ENCODE results near the gene INSM2.

The INSM2 gene

DNA sequence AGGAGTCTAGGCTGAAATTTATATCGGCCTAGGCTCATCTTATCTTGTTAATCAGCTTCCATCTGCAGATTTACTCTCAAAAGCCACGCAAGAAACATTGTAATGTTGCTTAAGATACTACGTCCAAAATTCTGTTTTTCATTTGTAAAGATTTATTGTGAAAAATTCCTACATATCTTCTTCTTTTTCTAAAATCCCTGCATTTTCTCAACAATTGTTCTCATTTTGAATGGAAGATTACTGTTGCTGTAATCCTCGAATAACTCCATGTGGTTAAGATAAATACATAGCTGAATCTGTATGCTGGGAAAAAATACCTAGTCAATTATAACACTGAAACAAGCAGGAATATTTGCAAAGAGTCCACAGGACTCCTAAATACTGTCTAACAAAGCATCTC, 15.6 kb downstream of the INSM2 start:
- no peaks in the 10 kb centered on the region for H3K36me3 Mint-ChIP-seq (ENCODE audit: low read depth)
- no peaks in the 10 kb centered on the region for H3K9me3 Mint-ChIP-seq
- H3K4me3 Mint-ChIP-seq: no peak overlapping the region
- H3K27ac Mint-ChIP-seq: no peak overlapping the region
- H3K4me1 Mint-ChIP-seq: no peaks in the 10 kb centered on the region
- TF ChIP-seq, protein P1, sequence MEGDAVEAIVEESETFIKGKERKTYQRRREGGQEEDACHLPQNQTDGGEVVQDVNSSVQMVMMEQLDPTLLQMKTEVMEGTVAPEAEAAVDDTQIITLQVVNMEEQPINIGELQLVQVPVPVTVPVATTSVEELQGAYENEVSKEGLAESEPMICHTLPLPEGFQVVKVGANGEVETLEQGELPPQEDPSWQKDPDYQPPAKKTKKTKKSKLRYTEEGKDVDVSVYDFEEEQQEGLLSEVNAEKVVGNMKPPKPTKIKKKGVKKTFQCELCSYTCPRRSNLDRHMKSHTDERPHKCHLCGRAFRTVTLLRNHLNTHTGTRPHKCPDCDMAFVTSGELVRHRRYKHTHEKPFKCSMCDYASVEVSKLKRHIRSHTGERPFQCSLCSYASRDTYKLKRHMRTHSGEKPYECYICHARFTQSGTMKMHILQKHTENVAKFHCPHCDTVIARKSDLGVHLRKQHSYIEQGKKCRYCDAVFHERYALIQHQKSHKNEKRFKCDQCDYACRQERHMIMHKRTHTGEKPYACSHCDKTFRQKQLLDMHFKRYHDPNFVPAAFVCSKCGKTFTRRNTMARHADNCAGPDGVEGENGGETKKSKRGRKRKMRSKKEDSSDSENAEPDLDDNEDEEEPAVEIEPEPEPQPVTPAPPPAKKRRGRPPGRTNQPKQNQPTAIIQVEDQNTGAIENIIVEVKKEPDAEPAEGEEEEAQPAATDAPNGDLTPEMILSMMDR (IDR thresholded peaks at IDR 0.05; ENCODE audit: unreplicated experiment in 3 of 3): no peak
- no peaks in the 10 kb centered on the region for H3K27me3 Mint-ChIP-seq (ENCODE audit: low read depth)

DNA sequence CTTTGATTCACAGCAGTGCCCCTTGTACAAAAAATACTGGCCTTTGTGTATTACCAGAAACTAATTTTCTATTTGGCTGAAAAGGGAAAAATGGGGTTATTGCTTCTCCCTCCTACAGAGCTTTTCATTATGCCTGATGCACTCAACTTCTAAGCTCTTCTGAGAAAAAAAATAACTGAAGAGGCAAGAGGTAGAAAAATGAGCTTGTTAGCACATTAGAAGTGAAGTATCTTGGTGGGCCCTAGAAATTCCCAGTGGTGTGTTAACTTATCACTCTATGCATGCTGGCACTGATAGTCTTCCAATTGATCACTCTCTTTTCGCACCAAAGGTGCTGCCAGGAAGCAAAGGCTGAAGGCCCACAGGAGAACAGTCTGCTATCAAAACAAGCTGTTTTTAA, 17.1 kb downstream of the INSM2 start:
- Mint-ChIP-seq H3K27me3 (ENCODE audit: low read depth) (no peaks in the 10 kb centered on the region), H3K36me3 (ENCODE audit: low read depth) (no peaks in the 10 kb centered on the region), H3K9me3 (no peaks in the 10 kb centered on the region), H3K4me3 (no peak overlapping the region), H3K27ac (no peak overlapping the region), H3K4me1 (no peaks in the 10 kb centered on the region)
- TF ChIP-seq, protein P1 (IDR thresholded peaks at IDR 0.05; ENCODE audit: unreplicated experiment in 3 of 3): no peak

DNA sequence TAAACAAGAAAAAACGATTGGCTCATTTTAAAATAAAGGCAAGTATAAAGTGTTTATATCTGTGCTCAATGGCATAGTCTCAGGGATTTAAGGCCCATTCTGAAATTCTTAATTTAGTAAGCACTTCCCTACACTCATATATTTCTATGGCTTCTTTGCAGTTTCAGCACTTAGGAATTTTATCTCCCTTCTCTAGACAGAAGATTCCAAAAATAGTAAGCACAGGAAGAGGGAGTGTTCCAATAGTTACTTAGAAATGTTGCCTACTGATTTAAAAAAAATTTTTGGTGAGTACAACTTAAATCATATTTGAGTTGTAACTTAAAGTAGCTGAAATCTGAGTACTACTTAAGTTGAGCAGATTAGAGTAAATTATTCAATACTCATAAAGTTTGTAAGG, 19.8 kb downstream of the INSM2 start:
- no peaks in the 10 kb centered on the region for H3K36me3 Mint-ChIP-seq (ENCODE audit: low read depth)
- H3K27ac Mint-ChIP-seq: no peak overlapping the region
- H3K9me3 Mint-ChIP-seq: no peaks in the 10 kb centered on the region
- no peak overlapping the region for H3K4me3 Mint-ChIP-seq
- no peaks in the 10 kb centered on the region for H3K27me3 Mint-ChIP-seq (ENCODE audit: low read depth)
- TF ChIP-seq, protein P1 (IDR thresholded peaks at IDR 0.05; ENCODE audit: unreplicated experiment in 3 of 3): no peak
- H3K4me1 Mint-ChIP-seq: no peaks in the 10 kb centered on the region

DNA sequence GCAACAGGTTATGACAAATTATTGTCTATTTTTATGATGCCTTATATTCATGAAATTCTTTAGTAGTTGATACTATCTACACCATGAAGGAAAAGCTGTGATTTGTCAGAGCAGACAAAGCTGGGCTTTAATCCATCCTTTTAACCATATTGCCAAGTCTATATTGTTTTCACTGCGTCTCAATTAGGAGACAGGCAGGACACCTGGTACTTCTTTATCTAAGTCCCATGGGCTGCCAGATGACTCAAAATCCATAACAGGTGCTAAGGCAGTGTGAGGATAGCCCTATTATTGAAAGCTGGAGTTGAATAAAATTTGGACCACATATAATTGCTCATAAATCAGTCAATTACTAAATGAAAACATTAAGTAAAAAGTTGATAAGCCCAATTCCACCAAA, 22.6 kb downstream of the INSM2 start:
- no peaks in the 10 kb centered on the region for H3K9me3 Mint-ChIP-seq
- H3K4me3 Mint-ChIP-seq: no peak overlapping the region
- H3K27me3 Mint-ChIP-seq (ENCODE audit: low read depth): no peaks in the 10 kb centered on the region
- TF ChIP-seq, protein P1 (IDR thresholded peaks at IDR 0.05; ENCODE audit: unreplicated experiment in 3 of 3): no peak
- no peaks in the 10 kb centered on the region for H3K36me3 Mint-ChIP-seq (ENCODE audit: low read depth)
- H3K27ac Mint-ChIP-seq: no peak overlapping the region
- no peaks in the 10 kb centered on the region for H3K4me1 Mint-ChIP-seq

DNA sequence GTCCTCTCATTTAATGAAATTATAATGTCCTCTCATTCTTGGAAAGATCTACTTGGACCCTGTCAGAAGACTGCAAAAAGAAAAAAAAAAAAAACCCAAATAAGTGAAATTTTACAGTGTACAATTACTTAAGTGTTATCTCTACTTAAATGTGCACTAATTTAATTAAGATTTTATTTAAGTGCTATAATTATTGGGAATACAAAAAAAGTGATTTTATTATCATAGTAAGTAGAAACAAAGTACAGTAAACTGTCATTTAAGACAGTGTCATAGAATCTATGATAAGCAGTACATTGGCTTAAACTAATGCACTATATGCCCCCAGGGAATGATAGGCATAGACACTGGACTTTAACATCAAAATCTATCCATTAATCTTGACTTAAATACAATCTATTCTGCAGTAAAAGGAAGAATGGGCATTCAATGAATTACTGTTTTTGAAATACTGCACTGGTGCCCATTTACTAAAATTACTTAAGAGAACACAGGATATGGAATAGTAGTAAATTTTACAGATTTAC, 23.3 kb downstream of the INSM2 start:
- TF ChIP-seq, protein P1 (IDR thresholded peaks at IDR 0.05; ENCODE audit: unreplicated experiment in 3 of 3): no peak
- H3K27ac Mint-ChIP-seq: no peak overlapping the region
- no peak overlapping the region for H3K4me3 Mint-ChIP-seq
- H3K9me3 Mint-ChIP-seq: no peaks in the 10 kb centered on the region
- H3K4me1 Mint-ChIP-seq: no peaks in the 10 kb centered on the region
- no peaks in the 10 kb centered on the region for H3K27me3 Mint-ChIP-seq (ENCODE audit: low read depth)
- no peaks in the 10 kb centered on the region for H3K36me3 Mint-ChIP-seq (ENCODE audit: low read depth)

DNA sequence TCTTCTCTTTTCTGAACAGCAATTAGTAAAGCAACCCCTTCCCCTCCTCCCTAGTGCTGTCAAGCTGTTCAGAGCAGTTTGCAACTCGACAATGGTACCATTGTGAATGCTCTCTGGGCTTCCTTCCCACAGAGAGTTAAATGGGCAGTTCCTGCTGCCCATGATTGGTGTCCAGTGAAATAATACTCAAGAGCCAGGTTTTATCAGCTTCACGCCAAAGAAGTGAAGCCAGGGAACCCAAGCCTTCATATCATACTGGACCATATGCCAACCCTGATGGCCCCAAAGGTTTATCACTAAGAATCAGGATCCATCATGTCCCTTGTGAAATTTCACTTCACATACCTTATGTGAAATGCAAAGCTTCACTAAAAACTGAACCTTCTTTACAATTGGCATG, 24.7 kb downstream of the INSM2 start:
- H3K36me3 Mint-ChIP-seq (ENCODE audit: low read depth): no peaks in the 10 kb centered on the region
- H3K27ac Mint-ChIP-seq: no peak overlapping the region
- no peak overlapping the region for H3K4me3 Mint-ChIP-seq
- no peaks in the 10 kb centered on the region for H3K9me3 Mint-ChIP-seq
- H3K27me3 Mint-ChIP-seq (ENCODE audit: low read depth): no peaks in the 10 kb centered on the region
- TF ChIP-seq, protein P1 (IDR thresholded peaks at IDR 0.05; ENCODE audit: unreplicated experiment in 3 of 3): no peak
- H3K4me1 Mint-ChIP-seq: no peaks in the 10 kb centered on the region

All from nephron (organoid).